Esophagus muscularis mucosa (tissue), 4 donors: ENCODE data around the gene NIPSNAP2. TPM values are rescaled to one million over a fixed set of nuclear protein-coding genes. Genes with fewer than 3 reads are reported as not detected.

Experiments
- DNase-seq: peaks from one replicate; pipeline ENCODE4 v3.0.0-alpha.2; 2017; ENCODE audit errors: extremely low spot score
- H3K27ac ChIP-seq, 4 donors: fragments of 200-600 bp; sonication (generic); replicated peaks in 1 of 4; 1 replicate in 3 of 4; 2 replicates in 1 of 4; pipeline ENCODE4 v1.5.1; 2016 to 2019; ENCODE audit warnings: mild to moderate bottlenecking in 1 of 4
- H3K27me3 ChIP-seq, 4 donors: fragments of 200-600 bp; sonication (generic); one replicate each; pipeline versions ENCODE4 v1.5.1 to v1.6.0; 2016 to 2019
- H3K36me3 ChIP-seq, 4 donors: fragments of 200-600 bp; sonication (generic); one replicate each; pipeline ENCODE4 v1.5.1; 2016 to 2019
- H3K4me1 ChIP-seq, 4 donors: fragments of 200-600 bp; sonication (generic); one replicate each; pipeline ENCODE4 v1.5.1; 2016 to 2019
- H3K4me3 ChIP-seq, 4 donors: fragments of 200-600 bp; sonication (generic); 1 replicate in 2 of 4; 2 replicates in 2 of 4; pipeline ENCODE4 v1.5.1; 2016 to 2019; ENCODE audit warnings: mild to moderate bottlenecking in 4 of 4, moderate library complexity in 1 of 4
- H3K9me3 ChIP-seq, 4 donors: fragments of 200-600 bp; sonication (generic); 1 replicate in 3 of 4; 2 replicates in 1 of 4; pipeline ENCODE4 v1.5.1; 2016 to 2019
- EP300 ChIP-seq: sonication (generic); formaldehyde crosslinking; IDR thresholded peaks from one replicate; pipeline ENCODE4 v1.6.1; 2017; ENCODE audit warnings: antibody characterized with exemption
- POLR2A ChIP-seq: fragments of 450-650 bp; IDR thresholded peaks from one replicate; pipeline ENCODE4 v1.6.1; 2017; ENCODE audit warnings: antibody characterized with exemption, moderate library complexity, mild to moderate bottlenecking, low read depth
- POLR2AphosphoS5 ChIP-seq, 2 donors: sonication (generic); formaldehyde crosslinking; IDR thresholded peaks; one replicate each; pipeline ENCODE4 v1.6.1; 2017; ENCODE audit warnings: antibody characterized with exemption in 2 of 2
- WGBS: methylation state at CpG from one replicate; pipeline ENCODE4 v1.1.5; 2018; 5-methylcytosine and 5-hydroxymethylcytosine counted together
- intact Hi-C: fragments of 100-400 bp; cut with DNase I; formaldehyde crosslinking; loops from one replicate; pipeline ENCODE4 v1.15.1; 2023
- total RNA-seq, 4 donors: library from RNA; depleted of rRNA; stranded (reverse); fragments of >200 nt; gene quantifications; one replicate each; pipeline versions ENCODE4 v1.1.0 to v1.2.1, GENCODE V29; 2016
- TF ChIP-seq, protein P1 (sequence below), 3 experiments: fragments of 200-600 bp in 2 of 3; fragments of 450-650 bp in 1 of 3; sonication (generic) in 2 of 3; IDR thresholded peaks; one replicate each; pipeline ENCODE4 v1.5.1; 2017 to 2019; ENCODE audit warnings: antibody characterized with exemption in 3 of 3, mild to moderate bottlenecking in 2 of 3, moderate library complexity in 1 of 3

NIPSNAP2 gene
- total RNA-seq, result 100 to 1,000 TPM in 3 of 4 donors, 10 to 100 TPM in 1; 93.3 to 131 (median 116) TPM

DNA sequence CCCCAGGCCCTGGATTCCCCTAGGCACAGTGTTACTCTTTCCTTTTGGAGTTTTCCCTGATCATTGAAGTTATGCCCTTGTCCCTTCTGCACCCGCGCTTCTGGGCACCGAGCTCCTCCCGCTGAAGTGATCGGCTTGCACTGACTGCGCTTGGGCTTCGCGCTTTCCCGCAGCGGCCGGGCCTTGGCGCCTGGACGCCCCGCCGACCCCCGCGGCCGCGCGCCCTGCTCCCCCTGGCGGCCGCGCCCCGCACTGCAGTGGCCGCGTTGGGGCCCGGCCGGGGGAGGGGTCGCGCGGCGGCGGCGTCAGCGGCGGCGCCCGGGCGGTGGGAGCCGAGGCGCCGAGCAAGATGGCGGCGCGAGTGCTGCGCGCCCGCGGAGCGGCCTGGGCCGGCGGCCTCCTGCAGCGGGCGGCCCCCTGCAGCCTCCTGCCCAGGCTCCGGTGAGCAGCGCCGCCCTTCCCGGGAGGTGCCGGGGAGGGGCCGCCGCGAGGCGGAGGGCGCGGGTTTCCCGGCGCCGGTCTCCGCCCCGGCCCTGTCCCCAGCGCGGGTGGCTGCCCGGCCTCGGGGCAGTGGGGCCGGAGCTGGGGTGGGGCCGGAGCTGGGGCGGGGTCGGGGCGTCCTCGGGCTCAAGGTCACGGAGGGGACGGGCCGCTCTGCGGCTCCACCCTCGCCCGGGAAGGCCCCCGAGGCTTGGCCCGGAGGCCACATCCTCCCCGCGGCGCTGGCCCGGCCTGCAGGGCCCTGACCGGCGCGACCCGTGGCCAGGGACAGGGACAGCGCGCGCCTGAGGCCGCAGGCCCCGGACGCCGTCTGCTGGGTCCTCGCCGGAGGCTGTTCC lies at the start of gene NIPSNAP2:
NIPSNAP2 (plus strand) TSS at position 325 of the 839 bp plus-strand sequence; CDS start at position 350, 25 bp downstream.
- Histone ChIP-seq H3K4me3 (peak within 1 kb of the TSS; percentile 71 to 92 (median 76)), H3K36me3 (peaks cover 0 to 22% (median 2%) of the 10 kb centered on the region in 4 donors), H3K4me1 (peaks cover 28 to 61% (median 44%) of the 10 kb centered on the region in 4 donors), H3K27me3 (no peaks in the 10 kb centered on the region), H3K9me3 (no peaks in the 10 kb centered on the region), H3K27ac (peak within 1 kb of the TSS; percentile 95 to 99 (median 96))
- intact Hi-C loops, result loop anchor here (5.0 to 10.0 kb wide), 4 partner anchors 77 to 600 kb away; partner anchors contain the start of genes CCT6A, LANCL2, PSPH and ZNF713
- DNase-seq, result peak; percentile 92
- 0% methylated on average over 6 of the region's 105 CpGs for WGBS
- TF ChIP-seq POLR2A (peak; percentile 46), POLR2AphosphoS5 (IDR thresholded peaks at IDR 0.05) (peak; percentile 38 to 56), EP300 (no peak)
- TF ChIP-seq, protein P1, sequence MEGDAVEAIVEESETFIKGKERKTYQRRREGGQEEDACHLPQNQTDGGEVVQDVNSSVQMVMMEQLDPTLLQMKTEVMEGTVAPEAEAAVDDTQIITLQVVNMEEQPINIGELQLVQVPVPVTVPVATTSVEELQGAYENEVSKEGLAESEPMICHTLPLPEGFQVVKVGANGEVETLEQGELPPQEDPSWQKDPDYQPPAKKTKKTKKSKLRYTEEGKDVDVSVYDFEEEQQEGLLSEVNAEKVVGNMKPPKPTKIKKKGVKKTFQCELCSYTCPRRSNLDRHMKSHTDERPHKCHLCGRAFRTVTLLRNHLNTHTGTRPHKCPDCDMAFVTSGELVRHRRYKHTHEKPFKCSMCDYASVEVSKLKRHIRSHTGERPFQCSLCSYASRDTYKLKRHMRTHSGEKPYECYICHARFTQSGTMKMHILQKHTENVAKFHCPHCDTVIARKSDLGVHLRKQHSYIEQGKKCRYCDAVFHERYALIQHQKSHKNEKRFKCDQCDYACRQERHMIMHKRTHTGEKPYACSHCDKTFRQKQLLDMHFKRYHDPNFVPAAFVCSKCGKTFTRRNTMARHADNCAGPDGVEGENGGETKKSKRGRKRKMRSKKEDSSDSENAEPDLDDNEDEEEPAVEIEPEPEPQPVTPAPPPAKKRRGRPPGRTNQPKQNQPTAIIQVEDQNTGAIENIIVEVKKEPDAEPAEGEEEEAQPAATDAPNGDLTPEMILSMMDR (IDR thresholded peaks at IDR 0.05), result peak; percentile 39 to 76 (median 62)

DNA sequence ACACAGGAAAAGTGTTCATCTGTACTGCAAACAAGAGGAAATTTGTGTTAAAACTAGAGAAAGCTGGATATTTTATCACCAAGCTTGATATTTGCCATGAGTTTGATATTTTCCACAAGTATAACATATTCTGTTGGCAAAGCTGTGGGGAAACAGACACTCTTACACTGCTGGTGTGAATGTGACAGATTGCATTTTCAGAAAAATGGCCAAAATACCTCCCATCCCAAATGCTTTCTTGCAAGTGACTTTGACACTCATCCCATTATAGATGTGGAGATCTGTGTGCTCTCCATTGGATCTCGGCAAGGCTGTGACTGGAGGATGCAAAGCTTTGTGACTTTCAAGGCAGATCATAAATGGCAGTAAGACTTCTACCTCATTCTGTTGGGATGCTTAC lies 46.6 kb upstream of the NIPSNAP2 start:
- 94% methylated on average over 1 of the region's 1 CpG for WGBS
- H3K27ac ChIP-seq, result no peak overlapping the region
- H3K9me3 ChIP-seq, result no peaks in the 10 kb centered on the region
- intact Hi-C loops, result no loop called here
- no peak for DNase-seq
- H3K4me3 ChIP-seq, result no peak overlapping the region
- peaks cover 0 to 27% (median 14%) of the 10 kb centered on the region in 4 donors for H3K36me3 ChIP-seq
- TF ChIP-seq POLR2AphosphoS5 (IDR thresholded peaks at IDR 0.05) (no peak), EP300 (no peak)
- TF ChIP-seq, protein P1 (IDR thresholded peaks at IDR 0.05), result no peak
- H3K4me1 ChIP-seq, result no peaks in the 10 kb centered on the region
- no peaks in the 10 kb centered on the region for H3K27me3 ChIP-seq

DNA sequence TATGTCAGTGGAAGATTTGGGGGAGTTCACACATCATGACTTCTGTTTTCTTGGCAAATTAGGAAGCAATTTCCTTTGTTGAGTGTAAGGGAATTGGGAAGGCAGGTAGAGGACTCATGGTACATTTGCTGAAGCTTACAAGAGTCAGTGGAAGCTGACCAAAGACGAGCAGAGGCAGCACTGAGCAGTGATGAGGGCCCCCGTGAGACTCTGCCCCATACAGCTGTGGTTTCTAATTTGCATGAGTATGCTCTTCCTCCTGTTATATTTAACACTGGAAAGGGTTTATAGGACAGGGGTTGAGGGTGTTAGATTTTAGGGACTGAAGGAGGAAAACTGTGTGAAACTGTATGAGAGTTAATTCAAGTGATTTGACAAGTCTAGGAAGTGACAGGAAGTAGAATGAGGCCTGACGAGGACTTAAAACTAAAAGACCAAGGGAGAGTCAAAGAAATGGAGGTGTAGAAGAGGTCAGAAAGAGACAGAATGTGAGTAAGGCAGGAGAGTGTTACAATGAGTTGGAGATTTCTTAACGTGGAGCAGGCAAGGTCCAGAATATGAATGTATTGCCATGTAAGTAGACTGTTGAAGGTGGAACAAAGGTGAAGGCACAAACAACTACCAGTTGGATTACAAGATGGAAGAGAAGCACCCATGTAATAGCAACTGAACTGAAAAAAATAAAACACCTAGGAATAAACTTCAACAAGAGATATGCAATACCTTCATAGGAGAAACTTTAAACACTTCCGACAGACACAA lies 36.2 kb upstream of the NIPSNAP2 start:
- Histone ChIP-seq H3K27me3 (no peaks in the 10 kb centered on the region), H3K4me1 (no peaks in the 10 kb centered on the region), H3K4me3 (no peak overlapping the region), H3K27ac (no peak overlapping the region), H3K36me3 (peaks cover 7 to 33% (median 20%) of the 10 kb centered on the region in 4 donors), H3K9me3 (no peaks in the 10 kb centered on the region)
- DNase-seq, result no peak
- 95% methylated on average over 5 of the region's 5 CpGs for WGBS
- TF ChIP-seq, protein P1 (IDR thresholded peaks at IDR 0.05), result no peak
- TF ChIP-seq POLR2AphosphoS5 (IDR thresholded peaks at IDR 0.05), result no peak
- TF ChIP-seq EP300, result no peak
- no peak for TF ChIP-seq POLR2A
- intact Hi-C loops, result no loop called here

DNA sequence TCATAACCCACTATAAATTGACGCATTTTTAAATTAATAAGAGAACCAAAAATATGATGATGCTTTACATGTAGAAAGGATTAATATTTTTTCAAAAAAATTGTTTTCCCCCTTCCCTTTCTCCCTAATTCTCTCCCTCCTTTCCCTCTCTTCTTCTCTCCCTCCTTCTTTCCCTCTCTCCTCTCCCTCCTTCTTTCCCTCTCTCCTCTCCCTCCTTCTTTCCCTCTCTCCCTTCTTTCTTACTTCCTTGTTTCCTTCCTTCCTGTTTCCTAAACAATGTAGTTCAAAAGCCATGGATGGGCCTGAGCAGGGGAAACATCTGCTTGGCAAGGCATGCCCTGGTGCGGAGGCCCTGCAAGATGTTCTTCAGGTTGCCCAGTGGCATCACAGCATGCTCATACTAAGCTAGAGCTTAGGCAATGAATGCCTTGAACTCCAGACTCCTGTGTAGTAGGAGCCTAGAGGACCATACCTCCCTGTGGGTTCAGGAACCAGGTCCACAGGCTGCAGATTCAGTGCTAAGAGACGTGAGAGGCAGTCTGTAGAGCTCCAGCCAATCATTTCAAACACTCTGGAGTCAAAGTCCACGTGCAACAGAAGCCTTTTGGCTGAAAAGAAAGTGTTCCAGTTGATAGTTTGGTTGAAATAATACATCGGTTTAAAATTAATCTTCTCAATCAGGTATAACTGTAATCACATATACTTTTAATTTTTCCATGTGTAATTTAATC lies 32.8 kb upstream of the NIPSNAP2 start:
- H3K36me3 ChIP-seq, result peaks cover 0 to 17% (median 9%) of the 10 kb centered on the region in 4 donors
- DNase-seq, result no peak
- H3K27ac ChIP-seq, result no peak overlapping the region
- intact Hi-C loops, result no loop called here
- no peak for TF ChIP-seq EP300
- TF ChIP-seq POLR2AphosphoS5 (IDR thresholded peaks at IDR 0.05), result no peak
- no peak for TF ChIP-seq POLR2A
- TF ChIP-seq, protein P1 (IDR thresholded peaks at IDR 0.05), result no peak
- no peaks in the 10 kb centered on the region for H3K27me3 ChIP-seq
- WGBS, result 81% methylated on average over 5 of the region's 5 CpGs
- H3K9me3 ChIP-seq, result peaks cover 0 to 6% (median 4%) of the 10 kb centered on the region in 4 donors
- no peaks in the 10 kb centered on the region for H3K4me1 ChIP-seq
- no peak overlapping the region for H3K4me3 ChIP-seq
